ENCODE results near the gene KIAA1549.

KIAA1549 gene

DNA sequence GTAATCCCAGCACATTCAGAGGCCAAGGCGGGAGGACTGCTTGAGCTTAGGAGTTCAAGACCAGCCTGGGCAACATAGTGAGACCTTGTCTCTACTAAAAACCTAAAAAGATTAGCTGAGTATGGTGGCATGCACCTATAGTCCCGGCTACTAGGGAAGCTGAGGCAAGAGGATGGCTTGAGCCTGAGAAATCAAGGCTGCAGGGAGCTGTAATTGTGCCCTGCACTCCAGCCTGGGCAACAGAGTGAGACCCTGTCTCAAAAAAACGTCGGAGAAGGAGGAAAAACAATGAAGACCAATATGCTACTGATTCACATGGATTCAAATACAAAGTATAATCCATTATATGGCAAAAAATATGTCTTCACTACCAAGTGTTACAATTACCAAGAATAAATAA lies 41.1 kb upstream of the KIAA1549 start:
- Histone ChIP-seq H3K9ac (no peak overlapping the region), H3K4me2 (no peak overlapping the region), H3K27me3 (ENCODE audit: insufficient read depth, low read depth) (no peaks in the 10 kb centered on the region), H3K4me1 (ENCODE audit: low read depth, poor library complexity, severe bottlenecking) (no peaks in the 10 kb centered on the region), H3K4me3 (IDR thresholded peaks at IDR 0.05; ENCODE audit: insufficient read depth, low read depth, low read length) (no peak overlapping the region), H3K36me3 (ENCODE audit: insufficient read depth) (no peaks in the 10 kb centered on the region), H2AFZ (ENCODE audit: low read depth) (no peak overlapping the region), H3K27ac (no peak overlapping the region), H4K20me1 (ENCODE audit: insufficient read depth) (no peaks in the 10 kb centered on the region), H3K79me2 (ENCODE audit: insufficient read depth, low read depth) (no peaks in the 10 kb centered on the region)
- TF ChIP-seq, protein P1, sequence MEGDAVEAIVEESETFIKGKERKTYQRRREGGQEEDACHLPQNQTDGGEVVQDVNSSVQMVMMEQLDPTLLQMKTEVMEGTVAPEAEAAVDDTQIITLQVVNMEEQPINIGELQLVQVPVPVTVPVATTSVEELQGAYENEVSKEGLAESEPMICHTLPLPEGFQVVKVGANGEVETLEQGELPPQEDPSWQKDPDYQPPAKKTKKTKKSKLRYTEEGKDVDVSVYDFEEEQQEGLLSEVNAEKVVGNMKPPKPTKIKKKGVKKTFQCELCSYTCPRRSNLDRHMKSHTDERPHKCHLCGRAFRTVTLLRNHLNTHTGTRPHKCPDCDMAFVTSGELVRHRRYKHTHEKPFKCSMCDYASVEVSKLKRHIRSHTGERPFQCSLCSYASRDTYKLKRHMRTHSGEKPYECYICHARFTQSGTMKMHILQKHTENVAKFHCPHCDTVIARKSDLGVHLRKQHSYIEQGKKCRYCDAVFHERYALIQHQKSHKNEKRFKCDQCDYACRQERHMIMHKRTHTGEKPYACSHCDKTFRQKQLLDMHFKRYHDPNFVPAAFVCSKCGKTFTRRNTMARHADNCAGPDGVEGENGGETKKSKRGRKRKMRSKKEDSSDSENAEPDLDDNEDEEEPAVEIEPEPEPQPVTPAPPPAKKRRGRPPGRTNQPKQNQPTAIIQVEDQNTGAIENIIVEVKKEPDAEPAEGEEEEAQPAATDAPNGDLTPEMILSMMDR (conservative IDR thresholded peaks at IDR 0.05; ENCODE audit: low read depth, low read length) = no peak

DNA sequence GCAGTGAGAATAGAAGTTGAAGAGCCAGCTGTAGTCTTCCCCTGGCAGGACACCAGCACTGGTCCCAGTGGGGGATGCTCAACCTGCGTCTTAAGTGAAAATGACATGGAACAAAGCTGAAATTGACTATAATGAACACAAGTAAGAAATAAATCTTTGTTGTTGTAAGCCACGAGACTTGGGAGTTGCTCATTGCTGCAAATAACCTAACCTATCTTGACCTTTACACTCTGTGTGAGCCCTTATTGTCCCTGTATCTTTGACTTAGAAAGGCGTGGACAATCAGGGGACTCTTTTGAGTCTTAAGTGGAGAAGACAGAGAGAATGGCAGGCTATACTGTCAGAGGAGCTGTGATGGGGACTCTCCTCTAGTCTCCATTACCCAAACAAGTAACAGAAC lies 37.7 kb upstream of the KIAA1549 start:
- Histone ChIP-seq H3K27ac (no peak overlapping the region), H3K27me3 (ENCODE audit: insufficient read depth, low read depth) (no peaks in the 10 kb centered on the region), H4K20me1 (ENCODE audit: insufficient read depth) (no peaks in the 10 kb centered on the region), H3K4me3 (IDR thresholded peaks at IDR 0.05; ENCODE audit: insufficient read depth, low read depth, low read length) (no peak overlapping the region), H3K36me3 (ENCODE audit: insufficient read depth) (no peaks in the 10 kb centered on the region), H3K4me2 (no peak overlapping the region), H3K4me1 (ENCODE audit: low read depth, poor library complexity, severe bottlenecking) (no peaks in the 10 kb centered on the region), H2AFZ (ENCODE audit: low read depth) (no peak overlapping the region), H3K79me2 (ENCODE audit: insufficient read depth, low read depth) (no peaks in the 10 kb centered on the region), H3K9ac (no peak overlapping the region)
- TF ChIP-seq, protein P1 (conservative IDR thresholded peaks at IDR 0.05; ENCODE audit: low read depth, low read length) = no peak

DNA sequence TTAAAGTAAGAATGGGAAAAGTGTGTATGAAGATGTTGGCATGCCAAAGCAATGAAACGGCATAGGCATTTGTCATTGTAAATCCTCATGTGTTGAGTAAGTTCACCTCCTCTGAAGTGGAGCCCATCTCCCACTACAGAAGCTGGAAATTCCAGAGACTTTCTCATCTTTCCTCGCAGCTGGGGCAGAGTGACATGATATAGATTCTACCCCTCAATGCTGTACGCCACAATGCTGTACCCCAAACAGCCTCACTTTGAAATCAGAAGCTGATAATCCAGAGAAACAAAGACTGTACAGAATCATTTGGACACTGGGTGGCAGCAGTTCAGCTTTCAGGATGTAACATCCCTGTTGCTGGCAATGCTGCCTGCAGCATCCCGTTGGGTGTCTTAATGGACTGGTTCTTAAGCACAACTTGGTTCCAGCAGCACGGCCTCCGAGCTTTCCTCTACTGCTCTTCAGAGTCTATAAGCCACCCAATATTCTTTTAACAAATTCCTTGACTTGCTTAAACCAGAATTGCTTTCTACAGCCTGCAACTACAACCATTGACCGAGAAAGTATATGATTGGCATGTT lies 35.8 kb upstream of the KIAA1549 start:
- Histone ChIP-seq H2AFZ (ENCODE audit: low read depth) (peak overlapping the region; percentile 45), H3K79me2 (ENCODE audit: insufficient read depth, low read depth) (no peaks in the 10 kb centered on the region), H3K4me3 (IDR thresholded peaks at IDR 0.05; ENCODE audit: insufficient read depth, low read depth, low read length) (no peak overlapping the region), H3K27ac (no peak overlapping the region), H3K4me2 (peak overlapping the region; percentile 4; the same call in 1 of the 2 replicates), H3K9ac (no peak overlapping the region), H3K36me3 (ENCODE audit: insufficient read depth) (no peaks in the 10 kb centered on the region), H3K4me1 (ENCODE audit: low read depth, poor library complexity, severe bottlenecking) (no peaks in the 10 kb centered on the region), H4K20me1 (ENCODE audit: insufficient read depth) (no peaks in the 10 kb centered on the region), H3K27me3 (ENCODE audit: insufficient read depth, low read depth) (no peaks in the 10 kb centered on the region)
- TF ChIP-seq, protein P1 (conservative IDR thresholded peaks at IDR 0.05; ENCODE audit: low read depth, low read length) = peak; percentile 91

DNA sequence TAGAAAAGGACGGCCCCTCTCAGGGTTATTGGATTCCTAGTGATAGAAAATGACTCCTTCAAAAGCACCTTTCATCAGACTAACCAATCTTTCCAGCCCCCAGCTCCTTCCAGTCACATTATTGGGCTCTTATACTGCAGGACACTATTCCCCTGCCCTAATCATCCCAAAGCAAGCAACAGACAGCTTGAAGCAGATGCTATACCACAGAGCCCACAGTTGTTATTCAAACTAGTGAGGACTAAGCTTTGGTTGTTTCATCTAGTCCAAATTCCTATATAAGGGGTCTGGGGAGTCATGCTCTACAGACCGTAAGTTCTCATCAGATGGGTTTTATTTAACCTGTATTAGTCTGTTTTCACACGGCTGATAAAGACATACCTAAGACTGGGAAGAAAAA lies 30.2 kb upstream of the KIAA1549 start:
- Histone ChIP-seq H3K36me3 (ENCODE audit: insufficient read depth) (no peaks in the 10 kb centered on the region), H3K4me2 (no peak overlapping the region), H3K79me2 (ENCODE audit: insufficient read depth, low read depth) (no peaks in the 10 kb centered on the region), H2AFZ (ENCODE audit: low read depth) (no peak overlapping the region), H3K4me3 (IDR thresholded peaks at IDR 0.05; ENCODE audit: insufficient read depth, low read depth, low read length) (no peak overlapping the region), H3K4me1 (ENCODE audit: low read depth, poor library complexity, severe bottlenecking) (no peaks in the 10 kb centered on the region), H3K27me3 (ENCODE audit: insufficient read depth, low read depth) (no peaks in the 10 kb centered on the region), H4K20me1 (ENCODE audit: insufficient read depth) (no peaks in the 10 kb centered on the region), H3K9ac (no peak overlapping the region), H3K27ac (no peak overlapping the region)
- TF ChIP-seq, protein P1 (conservative IDR thresholded peaks at IDR 0.05; ENCODE audit: low read depth, low read length) = no peak

Data from KMS-11 (cell line).